Activated B cell treated with CpG ODN at 0.5 μM for 24 hours (primary cell): ENCODE data around the gene IKZF1. TPM values are rescaled to one million over a fixed set of nuclear protein-coding genes. Genes with fewer than 3 reads are reported as not detected.
A peak's percentile ranks its signal among the peaks of the same experiment; 100 is the strongest.

Source experiments
- ATAC-seq: fragments of 200-7000 bp; cut with Tn5 transposase; one replicate; pipeline ENCODE4 v1.10.0; 2021; ENCODE audit warnings: low read depth, mild to moderate bottlenecking, moderate library complexity
- CTCF ChIA-PET: fragments of 350-600 bp; sonication (Branson Sonifier 250); formaldehyde crosslinking; loops from one replicate; lab custom pipeline; 2021; ENCODE audit warnings: antibody characterized with exemption; lab: Charles Lee
- POLR2A ChIA-PET: fragments of 350-600 bp; sonication (Branson Sonifier 250); formaldehyde crosslinking; loops from one replicate; lab custom pipeline; 2021; ENCODE audit warnings: antibody characterized with exemption; lab: Charles Lee
- DNase-seq: peaks from one replicate; pipeline ENCODE4 v3.0.0; 2022
- H3K27ac Mint-ChIP-seq: one replicate; pipeline ENCODE4 v1.8.0; 2020; ENCODE audit warnings: mixed read lengths
- H3K27me3 Mint-ChIP-seq: one replicate; pipeline ENCODE4 v1.8.0; 2021; ENCODE audit warnings: mixed read lengths
- H3K36me3 Mint-ChIP-seq: one replicate; pipeline ENCODE4 v1.8.0; 2021; ENCODE audit warnings: low read depth, mixed read lengths
- H3K4me1 Mint-ChIP-seq: one replicate; pipeline ENCODE4 v1.8.0; 2021; ENCODE audit warnings: mixed read lengths
- H3K4me3 Mint-ChIP-seq: one replicate; pipeline ENCODE4 v1.8.0; 2020; ENCODE audit warnings: mild to moderate bottlenecking, mixed read lengths
- H3K9me3 Mint-ChIP-seq: one replicate; pipeline ENCODE4 v1.8.0; 2020; ENCODE audit warnings: mixed read lengths
- intact Hi-C: fragments of 100-400 bp; cut with micrococcal nuclease; formaldehyde crosslinking; loops from one replicate; pipeline ENCODE4 v1.15.1; 2024
- total RNA-seq: library from RNA; stranded (reverse); gene quantifications from 2 replicates; pipeline ENCODE4 v1.2.3, GENCODE V29; 2022
- TF ChIP-seq, protein P1 (sequence below): fragments of 200-600 bp; IDR thresholded peaks from one replicate; pipeline ENCODE4 v1.8.0; 2022; ENCODE audit warnings: antibody characterized with exemption, mild to moderate bottlenecking

Gene IKZF1
- total RNA-seq, 1 donor from 2014 or later = 325 TPM

- H3K36me3 Mint-ChIP-seq = peaks cover 42% of the 10 kb centered on the region
- H3K4me1 Mint-ChIP-seq = peaks cover 56% of the 10 kb centered on the region
- CTCF ChIA-PET = interaction anchor here (0.7 to 6.3 kb wide), 12 partner anchors 8 to 112 kb away, joined by 3 to 49 read pairs (median 5); no protein-coding TSS in a partner anchor
Measured at GRCh38 chr7:50305583-50306493, 1.3 kb downstream of the IKZF1 start.

DNA sequence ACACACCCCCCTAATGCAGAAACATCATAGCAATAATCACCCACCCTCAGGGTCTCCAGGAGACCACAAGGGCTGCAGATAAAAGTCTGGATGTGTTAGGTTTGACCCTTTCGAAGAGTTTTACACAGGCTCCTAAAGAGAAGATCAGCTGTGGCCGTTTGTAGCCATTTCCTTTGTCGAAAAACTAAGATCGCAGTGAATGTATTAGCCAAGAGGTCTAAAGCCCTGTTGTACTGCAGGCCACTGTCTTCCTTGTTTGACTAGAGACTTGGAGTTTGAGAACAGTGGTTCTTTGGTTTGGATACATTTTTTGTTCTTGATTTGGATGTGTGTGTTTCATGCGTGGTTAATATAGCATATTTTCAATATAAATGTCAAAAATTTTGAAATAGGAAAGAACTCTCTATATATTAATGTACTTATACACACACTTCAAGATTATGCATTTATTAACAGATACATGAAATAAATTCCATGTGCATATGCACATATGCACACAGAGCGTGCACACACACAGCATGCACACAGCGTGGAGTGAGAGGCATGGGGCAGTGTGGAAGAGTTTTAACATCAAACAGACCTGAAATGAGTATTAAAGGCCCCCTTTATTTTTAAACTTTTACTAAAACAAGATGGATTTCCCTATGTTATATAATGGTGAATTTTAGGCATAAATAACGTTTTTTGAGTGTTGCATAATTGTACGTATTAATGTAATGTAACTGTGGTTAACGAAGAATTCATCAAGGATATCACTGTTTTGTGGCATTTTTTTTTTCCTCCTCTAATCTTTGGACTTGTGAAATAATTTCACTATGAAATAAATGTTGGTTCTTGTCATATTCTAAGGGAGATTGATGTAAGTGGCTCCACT, 2.2 kb downstream of the IKZF1 start:
- peak overlapping the region; percentile 96 for H3K27ac Mint-ChIP-seq
- no peaks in the 10 kb centered on the region for H3K9me3 Mint-ChIP-seq
- ATAC-seq (no peak), DNase-seq (no peak)
- ChIA-PET CTCF (interaction anchor here (0.7 to 6.3 kb wide), 18 partner anchors 9 to 111 kb away, joined by 3 to 49 read pairs (median 6); no protein-coding TSS in a partner anchor), POLR2A (interaction anchor here (0.7 to 11.8 kb wide), 18 partner anchors 11 to 160 kb away, joined by 3 to 257 read pairs (median 10); no protein-coding TSS in a partner anchor)
- H3K27me3 Mint-ChIP-seq = no peaks in the 10 kb centered on the region
- intact Hi-C loops = loop anchor here (1.0 to 5.0 kb wide), 5 partner anchors 11 to 63 kb away; no protein-coding TSS in a partner anchor
- peaks cover 58% of the 10 kb centered on the region for H3K4me1 Mint-ChIP-seq
- H3K36me3 Mint-ChIP-seq = peaks cover 42% of the 10 kb centered on the region
- TF ChIP-seq, protein P1, sequence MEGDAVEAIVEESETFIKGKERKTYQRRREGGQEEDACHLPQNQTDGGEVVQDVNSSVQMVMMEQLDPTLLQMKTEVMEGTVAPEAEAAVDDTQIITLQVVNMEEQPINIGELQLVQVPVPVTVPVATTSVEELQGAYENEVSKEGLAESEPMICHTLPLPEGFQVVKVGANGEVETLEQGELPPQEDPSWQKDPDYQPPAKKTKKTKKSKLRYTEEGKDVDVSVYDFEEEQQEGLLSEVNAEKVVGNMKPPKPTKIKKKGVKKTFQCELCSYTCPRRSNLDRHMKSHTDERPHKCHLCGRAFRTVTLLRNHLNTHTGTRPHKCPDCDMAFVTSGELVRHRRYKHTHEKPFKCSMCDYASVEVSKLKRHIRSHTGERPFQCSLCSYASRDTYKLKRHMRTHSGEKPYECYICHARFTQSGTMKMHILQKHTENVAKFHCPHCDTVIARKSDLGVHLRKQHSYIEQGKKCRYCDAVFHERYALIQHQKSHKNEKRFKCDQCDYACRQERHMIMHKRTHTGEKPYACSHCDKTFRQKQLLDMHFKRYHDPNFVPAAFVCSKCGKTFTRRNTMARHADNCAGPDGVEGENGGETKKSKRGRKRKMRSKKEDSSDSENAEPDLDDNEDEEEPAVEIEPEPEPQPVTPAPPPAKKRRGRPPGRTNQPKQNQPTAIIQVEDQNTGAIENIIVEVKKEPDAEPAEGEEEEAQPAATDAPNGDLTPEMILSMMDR = no peak
- peak overlapping the region; percentile 100 for H3K4me3 Mint-ChIP-seq

More at GRCh38 chr7:50305583-50306493, 1.3 kb downstream of the IKZF1 start:
- peak overlapping the region; percentile 96 for H3K27ac Mint-ChIP-seq
- intact Hi-C loops = loop anchor here (1.0 to 5.0 kb wide), 5 partner anchors 34 to 158 kb away; no protein-coding TSS in a partner anchor
- H3K4me3 Mint-ChIP-seq = peak overlapping the region; percentile 100
- no peak for DNase-seq
- no peaks in the 10 kb centered on the region for H3K9me3 Mint-ChIP-seq
- no peak for ATAC-seq
- TF ChIP-seq, protein P1 = no peak
- H3K27me3 Mint-ChIP-seq = no peaks in the 10 kb centered on the region
- POLR2A ChIA-PET = interaction anchor here (0.7 to 11.8 kb wide), 22 partner anchors 12 to 161 kb away, joined by 3 to 257 read pairs (median 8); no protein-coding TSS in a partner anchor

DNA sequence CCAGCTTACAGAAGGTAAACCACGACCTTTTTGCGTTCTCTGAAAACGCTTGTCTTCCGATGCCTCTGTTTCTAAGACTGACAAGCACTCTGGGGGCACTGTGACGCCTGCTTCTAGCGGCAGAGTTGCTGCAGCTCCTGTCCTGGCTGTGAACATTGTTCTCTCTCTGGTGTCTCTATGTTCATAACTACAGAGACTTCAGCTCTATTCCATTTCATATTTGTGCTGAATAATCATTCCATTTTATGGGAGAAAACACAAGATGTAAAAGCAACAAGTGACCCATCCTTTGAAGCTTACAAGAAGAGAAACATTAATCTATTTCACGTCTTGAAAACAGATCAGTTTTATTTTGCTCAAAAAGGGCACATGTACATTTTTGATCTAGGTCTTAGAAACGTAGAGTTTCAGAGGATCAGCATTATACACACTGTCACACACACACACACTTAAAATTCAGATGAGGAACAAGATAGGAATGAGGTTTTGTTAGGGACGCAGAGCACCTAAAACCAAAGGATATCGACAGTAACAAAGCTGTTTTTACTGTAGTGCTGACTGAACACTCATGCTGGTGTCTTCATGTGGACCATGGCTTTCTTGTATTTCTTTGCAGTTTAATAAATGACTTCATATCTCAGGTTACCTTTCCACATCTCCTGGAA, 3.0 kb downstream of the IKZF1 start:
- peak overlapping the region; percentile 96 for H3K27ac Mint-ChIP-seq
- peak overlapping the region; percentile 100 for H3K4me3 Mint-ChIP-seq
- TF ChIP-seq, protein P1 = no peak
- CTCF ChIA-PET = interaction anchor here (0.8 to 6.3 kb wide), 17 partner anchors 8 to 110 kb away, joined by 3 to 49 read pairs (median 6); no protein-coding TSS in a partner anchor
- peaks cover 43% of the 10 kb centered on the region for H3K36me3 Mint-ChIP-seq
- H3K9me3 Mint-ChIP-seq = no peaks in the 10 kb centered on the region
- intact Hi-C loops = loop anchor here (1.0 to 5.0 kb wide), 5 partner anchors 10 to 62 kb away; no protein-coding TSS in a partner anchor
- ATAC-seq = peak; percentile 17
- peaks cover 63% of the 10 kb centered on the region for H3K4me1 Mint-ChIP-seq
- POLR2A ChIA-PET = interaction anchor here (0.7 to 11.8 kb wide), 19 partner anchors 10 to 161 kb away, joined by 3 to 257 read pairs (median 6); no protein-coding TSS in a partner anchor
- no peak for DNase-seq
- H3K27me3 Mint-ChIP-seq = no peaks in the 10 kb centered on the region

DNA sequence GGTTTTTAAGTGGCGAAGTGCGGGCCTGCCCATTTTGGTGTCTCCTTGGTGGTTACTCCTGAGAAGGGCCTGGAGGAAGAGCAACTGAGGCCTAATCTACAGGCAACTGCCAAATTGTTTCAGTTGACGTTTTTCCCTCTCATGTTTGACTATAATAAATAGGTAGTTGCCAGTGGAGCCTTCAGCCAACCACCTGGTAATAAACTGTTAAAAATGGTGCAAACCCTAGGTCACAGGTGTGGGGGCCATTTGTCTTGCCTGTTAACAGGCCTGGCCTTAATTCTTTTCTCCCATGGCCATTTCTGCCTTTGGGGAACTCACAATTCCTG, 3.7 kb downstream of the IKZF1 start:
- TF ChIP-seq, protein P1 = no peak
- peak overlapping the region; percentile 100 for H3K4me3 Mint-ChIP-seq
- ATAC-seq (no peak), DNase-seq (no peak)
- no peaks in the 10 kb centered on the region for H3K27me3 Mint-ChIP-seq
- H3K4me1 Mint-ChIP-seq = peaks cover 65% of the 10 kb centered on the region
- H3K9me3 Mint-ChIP-seq = no peaks in the 10 kb centered on the region
- peaks cover 47% of the 10 kb centered on the region for H3K36me3 Mint-ChIP-seq
- CTCF ChIA-PET = interaction anchor here (1.0 to 6.3 kb wide), 10 partner anchors 10 to 110 kb away, joined by 3 to 49 read pairs (median 6); no protein-coding TSS in a partner anchor
- POLR2A ChIA-PET = interaction anchor here (0.8 to 11.8 kb wide), 17 partner anchors 9 to 162 kb away, joined by 3 to 257 read pairs (median 6); no protein-coding TSS in a partner anchor
- intact Hi-C loops = loop anchor here (5.0 kb wide), 1 partner anchor 36 kb away; no protein-coding TSS in a partner anchor
- peak overlapping the region; percentile 96 for H3K27ac Mint-ChIP-seq
